CD4-positive, alpha-beta T cell treated with Interleukin-6 for 4 hours (primary cell): ENCODE data around the gene C3orf70.
"Not testable (repeated sequence)": the region's sequence is repeated elsewhere in the genome, so short reads cannot be mapped to it uniquely, and the experiment has no call there.

Source experiments
- DNase-seq: peaks from one replicate; pipeline ENCODE4 v3.0.0-alpha.2; 2020; ENCODE audit warnings: mixed read lengths

Gene C3orf70

GRCh38 chr3:185151101-185151963 is 1.5 kb downstream of the C3orf70 start:
- no peak for DNase-seq

GRCh38 chr3:185150561-185150960 is 2.3 kb downstream of the C3orf70 start:
- DNase-seq: no peak

- no peak for DNase-seq
Measured at GRCh38 chr3:185149591-185149990, 3.3 kb downstream of the C3orf70 start.

GRCh38 chr3:185145511-185145910 is 7.3 kb downstream of the C3orf70 start:
- no peak for DNase-seq

GRCh38 chr3:185144784-185145183 is 8.1 kb downstream of the C3orf70 start:
- DNase-seq: no peak

GRCh38 chr3:185137821-185138220 is 15.0 kb downstream of the C3orf70 start:
- DNase-seq: no peak

- no peak for DNase-seq
Measured at GRCh38 chr3:185134509-185134908, 18.4 kb downstream of the C3orf70 start.

- no peak for DNase-seq
Measured at GRCh38 chr3:185131602-185132256, 21.1 kb downstream of the C3orf70 start.

- no peak for DNase-seq
Measured at GRCh38 chr3:185129083-185129482, 23.8 kb downstream of the C3orf70 start.

- no peak for DNase-seq
Measured at GRCh38 chr3:185126201-185126600, 26.7 kb downstream of the C3orf70 start.

GRCh38 chr3:185120126-185120525 is 32.7 kb downstream of the C3orf70 start:
- DNase-seq: no peak

- DNase-seq: no peak
Measured at GRCh38 chr3:185115371-185115770, 37.5 kb downstream of the C3orf70 start.

- no peak for DNase-seq
Measured at GRCh38 chr3:185114756-185115155, 38.1 kb downstream of the C3orf70 start.

GRCh38 chr3:185112186-185112585 is 40.7 kb downstream of the C3orf70 start:
- no peak for DNase-seq

- DNase-seq: not testable (repeated sequence)
Measured at GRCh38 chr3:185109012-185109411, 43.8 kb downstream of the C3orf70 start.

- not testable (repeated sequence) for DNase-seq
Measured at GRCh38 chr3:185106256-185106890, 46.5 kb downstream of the C3orf70 start.

GRCh38 chr3:185103359-185104127 is 49.3 kb downstream of the C3orf70 start:
- no peak for DNase-seq

- DNase-seq: no peak
Measured at GRCh38 chr3:185094697-185095096, 58.2 kb downstream of the C3orf70 start.

GRCh38 chr3:185093116-185093515 is 59.7 kb downstream of the C3orf70 start:
- no peak for DNase-seq

GRCh38 chr3:185090811-185091210 is 62.0 kb downstream of the C3orf70 start:
- DNase-seq: no peak

- DNase-seq: no peak
Measured at GRCh38 chr3:185089751-185090150, 63.1 kb downstream of the C3orf70 start.

GRCh38 chr3:185089343-185089742 is 63.5 kb downstream of the C3orf70 start:
- DNase-seq: no peak

GRCh38 chr3:185087419-185087818 is 65.4 kb downstream of the C3orf70 start:
- no peak for DNase-seq
